Measurements from ENCODE around the gene BABAM2.

DNA sequence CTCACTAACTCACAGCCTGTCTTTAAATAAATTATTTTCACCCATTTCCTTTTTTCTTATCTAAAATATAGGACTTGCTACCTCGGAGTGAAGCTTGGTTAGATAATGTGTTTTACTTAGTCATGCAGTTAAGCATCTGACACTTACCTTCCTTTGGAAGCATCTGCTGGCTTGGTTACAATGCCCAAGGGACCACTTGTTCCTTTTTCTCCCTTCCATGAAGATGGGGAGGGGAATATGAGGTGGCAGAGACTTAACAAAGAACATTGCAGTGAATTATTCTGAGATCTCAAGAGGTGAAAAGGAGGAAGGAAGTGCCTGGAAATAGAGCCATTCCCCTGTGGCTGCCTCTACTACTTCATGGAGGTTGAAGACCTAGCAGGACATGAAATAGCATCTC is 356.8 kb downstream of the BABAM2 start:
- TF ChIP-seq, protein P1, sequence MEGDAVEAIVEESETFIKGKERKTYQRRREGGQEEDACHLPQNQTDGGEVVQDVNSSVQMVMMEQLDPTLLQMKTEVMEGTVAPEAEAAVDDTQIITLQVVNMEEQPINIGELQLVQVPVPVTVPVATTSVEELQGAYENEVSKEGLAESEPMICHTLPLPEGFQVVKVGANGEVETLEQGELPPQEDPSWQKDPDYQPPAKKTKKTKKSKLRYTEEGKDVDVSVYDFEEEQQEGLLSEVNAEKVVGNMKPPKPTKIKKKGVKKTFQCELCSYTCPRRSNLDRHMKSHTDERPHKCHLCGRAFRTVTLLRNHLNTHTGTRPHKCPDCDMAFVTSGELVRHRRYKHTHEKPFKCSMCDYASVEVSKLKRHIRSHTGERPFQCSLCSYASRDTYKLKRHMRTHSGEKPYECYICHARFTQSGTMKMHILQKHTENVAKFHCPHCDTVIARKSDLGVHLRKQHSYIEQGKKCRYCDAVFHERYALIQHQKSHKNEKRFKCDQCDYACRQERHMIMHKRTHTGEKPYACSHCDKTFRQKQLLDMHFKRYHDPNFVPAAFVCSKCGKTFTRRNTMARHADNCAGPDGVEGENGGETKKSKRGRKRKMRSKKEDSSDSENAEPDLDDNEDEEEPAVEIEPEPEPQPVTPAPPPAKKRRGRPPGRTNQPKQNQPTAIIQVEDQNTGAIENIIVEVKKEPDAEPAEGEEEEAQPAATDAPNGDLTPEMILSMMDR (IDR thresholded peaks at IDR 0.05; ENCODE audit: insufficient read depth, low read depth, low read length), result no peak
- no peak for TF ChIP-seq EZH2 (IDR thresholded peaks at IDR 0.05; ENCODE audit: insufficient read depth, low read length)
